BJ (cell line): ENCODE data around the gene NBEAL2. TPM values are rescaled to one million over a fixed set of nuclear protein-coding genes. Genes with fewer than 3 reads are reported as not detected.
"Not testable (repeated sequence)": the region's sequence is repeated elsewhere in the genome, so short reads cannot be mapped to it uniquely, and the experiment has no call there.

Experiments
- CTCF ChIA-PET: fragments of 350-600 bp; formaldehyde crosslinking; extraction: SDS; loops from one replicate; lab custom pipeline; 2021; ENCODE audit warnings: antibody characterized with exemption, inconsistent platforms; lab: Yijun Ruan, JAX
- POLR2A ChIA-PET: fragments of 300-600 bp; sonication (Branson Sonifier 250); formaldehyde crosslinking; extraction: SDS; loops from one replicate; lab custom pipeline; 2021; ENCODE audit warnings: antibody characterized with exemption; lab: Charles Lee
- DNase-seq: peaks from one replicate; pipeline ENCODE4 v3.0.0-alpha.2; 2011; ENCODE audit warnings: low read depth
- H3K27me3 ChIP-seq: 2 replicates; pipeline ENCODE4 v1.6.0; 2011; ENCODE audit warnings: low read length; ENCODE audit not compliant: control insufficient read depth, insufficient read depth
- H3K36me3 ChIP-seq: 2 replicates; pipeline ENCODE4 v1.5.1; 2011; ENCODE audit warnings: low read length; ENCODE audit not compliant: control insufficient read depth, insufficient read depth
- H3K4me3 ChIP-seq: 2 replicates; pipeline ENCODE4 v1.5.1; 2011; ENCODE audit warnings: low read depth, mild to moderate bottlenecking, control low read depth, low read length
- polyA plus RNA-seq: library from polyadenylated mRNA; depleted of rRNA; stranded (reverse); fragments of >200 nt; gene quantifications from 2 replicates; pipeline ENCODE4 v1.2.3, GENCODE V29; 2011
- TF ChIP-seq, protein P1 (sequence below): IDR thresholded peaks from 2 replicates; pipeline ENCODE4 v1.5.1; 2011; ENCODE audit warnings: low read depth, mild to moderate bottlenecking, control low read depth, inconsistent platforms, low read length, moderate library complexity; ENCODE audit not compliant: insufficient read depth

NBEAL2 gene
- polyA plus RNA-seq, 1 experiment: 5.1 TPM

- Histone ChIP-seq H3K4me3 (no peak overlapping the region), H3K27me3 (no peaks in the 10 kb centered on the region), H3K36me3 (peaks cover 6% of the 10 kb centered on the region)
- TF ChIP-seq, protein P1, sequence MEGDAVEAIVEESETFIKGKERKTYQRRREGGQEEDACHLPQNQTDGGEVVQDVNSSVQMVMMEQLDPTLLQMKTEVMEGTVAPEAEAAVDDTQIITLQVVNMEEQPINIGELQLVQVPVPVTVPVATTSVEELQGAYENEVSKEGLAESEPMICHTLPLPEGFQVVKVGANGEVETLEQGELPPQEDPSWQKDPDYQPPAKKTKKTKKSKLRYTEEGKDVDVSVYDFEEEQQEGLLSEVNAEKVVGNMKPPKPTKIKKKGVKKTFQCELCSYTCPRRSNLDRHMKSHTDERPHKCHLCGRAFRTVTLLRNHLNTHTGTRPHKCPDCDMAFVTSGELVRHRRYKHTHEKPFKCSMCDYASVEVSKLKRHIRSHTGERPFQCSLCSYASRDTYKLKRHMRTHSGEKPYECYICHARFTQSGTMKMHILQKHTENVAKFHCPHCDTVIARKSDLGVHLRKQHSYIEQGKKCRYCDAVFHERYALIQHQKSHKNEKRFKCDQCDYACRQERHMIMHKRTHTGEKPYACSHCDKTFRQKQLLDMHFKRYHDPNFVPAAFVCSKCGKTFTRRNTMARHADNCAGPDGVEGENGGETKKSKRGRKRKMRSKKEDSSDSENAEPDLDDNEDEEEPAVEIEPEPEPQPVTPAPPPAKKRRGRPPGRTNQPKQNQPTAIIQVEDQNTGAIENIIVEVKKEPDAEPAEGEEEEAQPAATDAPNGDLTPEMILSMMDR: no peak
- no peak for DNase-seq
- ChIA-PET POLR2A (interaction anchor here (0.9 kb wide), 1 partner anchor 85 kb away, joined by 3 read pairs; no protein-coding TSS in a partner anchor), CTCF (interaction anchor here (1.2 to 1.9 kb wide), 3 partner anchors 13 to 316 kb away, joined by 3 to 5 read pairs (median 5); no protein-coding TSS in a partner anchor)
Measured at GRCh38 chr3:47018269-47018611, 38.8 kb downstream of the NBEAL2 start.

GRCh38 chr3:47019201-47019600, 39.7 kb downstream of the NBEAL2 start:
- TF ChIP-seq, protein P1: no peak
- CTCF ChIA-PET: interaction anchor here (1.6 to 2.4 kb wide), 2 partner anchors 12 to 96 kb away, joined by 5 to 8 read pairs; no protein-coding TSS in a partner anchor
- DNase-seq: no peak
- H3K36me3 ChIP-seq: peaks cover 2% of the 10 kb centered on the region
- no peak overlapping the region for H3K4me3 ChIP-seq
- H3K27me3 ChIP-seq: no peaks in the 10 kb centered on the region
- POLR2A ChIA-PET: no interaction called here

- no peaks in the 10 kb centered on the region for H3K27me3 ChIP-seq
- TF ChIP-seq, protein P1: no peak
- no peak overlapping the region for H3K4me3 ChIP-seq
- CTCF ChIA-PET: interaction anchor here (0.5 to 2.4 kb wide), 4 partner anchors 97 to 343 kb away, joined by 3 to 8 read pairs (median 4); no protein-coding TSS in a partner anchor
- POLR2A ChIA-PET: no interaction called here
- H3K36me3 ChIP-seq: peaks cover under 1% of the 10 kb centered on the region
- no peak for DNase-seq
Measured at GRCh38 chr3:47020311-47020710, 40.8 kb downstream of the NBEAL2 start.

DNA sequence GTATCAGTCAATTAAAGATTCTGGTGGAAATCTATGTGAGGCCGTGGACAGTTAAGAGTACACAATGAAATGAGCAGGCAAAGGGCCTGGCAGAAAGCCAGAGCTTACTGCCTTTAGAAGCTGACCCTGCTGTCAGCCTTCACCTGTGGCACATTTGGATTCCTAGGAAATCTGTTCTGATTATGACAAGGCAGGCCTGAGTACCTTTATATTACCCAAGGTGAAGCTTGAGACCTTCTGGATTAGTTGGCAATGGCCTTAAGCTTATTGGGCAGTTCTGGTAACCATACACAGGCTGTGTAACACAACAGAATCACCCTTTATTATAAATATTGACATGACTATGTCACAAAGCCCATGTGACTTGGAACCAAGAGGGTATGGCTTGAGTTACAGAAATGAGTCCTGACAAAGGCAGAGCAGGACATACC, 43.2 kb downstream of the NBEAL2 start:
- TF ChIP-seq, protein P1: no peak
- Histone ChIP-seq H3K27me3 (no peaks in the 10 kb centered on the region), H3K4me3 (no peak overlapping the region), H3K36me3 (no peaks in the 10 kb centered on the region; the same call in none of the 2 replicates)
- no peak for DNase-seq
- ChIA-PET POLR2A (no interaction called here), CTCF (no interaction called here)

- Histone ChIP-seq H3K27me3 (no peaks in the 10 kb centered on the region), H3K36me3 (peaks cover 1% of the 10 kb centered on the region; the same call in 1 of the 2 replicates), H3K4me3 (no peak overlapping the region)
- TF ChIP-seq, protein P1: peak; percentile 3; the same call in 1 of the 2 replicates
- POLR2A ChIA-PET: no interaction called here
- no peak for DNase-seq
- CTCF ChIA-PET: no interaction called here
Measured at GRCh38 chr3:47024932-47025331, 45.5 kb downstream of the NBEAL2 start.

DNA sequence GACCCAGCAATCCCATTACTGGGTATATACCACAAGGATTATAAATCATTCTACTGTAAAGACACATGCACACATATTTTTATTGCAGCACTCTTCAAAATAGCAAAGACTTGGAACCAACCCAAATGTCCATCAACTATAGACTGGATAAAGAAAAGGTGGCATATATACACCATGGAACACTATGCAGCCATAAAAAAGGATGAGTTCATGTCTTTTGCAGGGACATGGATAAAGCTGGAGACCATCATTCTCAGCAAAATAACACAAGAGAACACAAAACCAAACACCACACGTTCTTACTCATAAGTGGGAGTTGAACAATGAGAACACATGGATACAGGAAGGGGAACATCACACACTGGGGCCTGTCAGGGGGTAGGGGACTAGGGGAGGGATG, 47.0 kb downstream of the NBEAL2 start:
- POLR2A ChIA-PET, CTCF ChIA-PET, H3K4me3 ChIP-seq, H3K36me3 ChIP-seq, DNase-seq, H3K27me3 ChIP-seq: not testable (repeated sequence)
